SK-N-MC (cell line): ENCODE measurements around the gene PDZRN3.

Source experiments
- EZH2 ChIP-seq: fragments of 200-600 bp; sonication (generic); IDR thresholded peaks from one replicate; pipeline ENCODE4 v1.6.1; 2017; ENCODE audit warnings: antibody characterized with exemption
- FOXP2 ChIP-seq: optimal IDR thresholded peaks from 2 replicates; pipeline ENCODE3; 2011; ENCODE audit warnings: mild to moderate bottlenecking, moderate library complexity; ENCODE audit not compliant: insufficient read depth; ENCODE audit errors: extremely low read length, control extremely low read depth

DNA sequence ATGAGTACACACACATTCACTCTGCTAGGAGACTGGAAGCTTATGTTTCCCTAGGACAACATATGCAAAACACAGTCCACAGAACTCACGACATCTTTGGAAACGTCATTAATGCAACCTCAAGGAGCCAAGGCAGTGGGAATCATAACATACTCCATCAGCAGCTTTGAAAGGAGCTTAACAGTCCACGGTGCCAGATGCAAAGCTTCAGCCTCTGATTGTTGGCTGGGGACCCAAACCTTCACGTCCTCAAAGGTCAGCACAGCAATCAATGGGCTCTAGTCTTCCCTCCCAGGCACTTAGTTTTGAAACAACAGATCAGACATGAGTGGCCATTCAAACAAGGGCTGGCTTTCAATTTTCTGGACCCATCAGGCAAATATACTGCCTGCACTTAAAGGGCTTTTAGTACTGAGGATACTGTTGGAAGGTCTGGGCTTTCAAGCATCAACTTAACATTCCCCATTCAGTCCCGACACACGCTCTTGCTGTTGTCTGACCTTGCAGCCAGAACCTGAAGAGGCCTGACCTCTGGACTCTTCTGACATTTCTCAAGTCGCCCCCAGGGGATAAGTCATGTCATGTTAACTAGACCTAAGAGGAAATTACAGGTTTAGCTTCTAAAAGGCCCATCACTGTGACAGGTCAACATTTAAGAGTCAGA, 223.0 kb downstream of the PDZRN3 start:
- TF ChIP-seq EZH2 = no peak
- TF ChIP-seq FOXP2 = no peak
